NCI-H526 (cell line): ENCODE data around the gene CNKSR3.

Experiments
- DNase-seq, 2 experiments: peaks; one replicate each; lab custom pipeline; 2025; lab: John Stamatoyannopoulos, UW

The CNKSR3 gene

GRCh38 chr6:154479351-154479769 is 31.1 kb downstream of the CNKSR3 start:
- no peak for DNase-seq

- DNase-seq, result no peak
These were observed 31.8 kb downstream of the CNKSR3 start for GRCh38 chr6:154478701-154479060.

- DNase-seq, result peak in 1 of 2 experiments; percentile 51
These were observed 32.3 kb downstream of the CNKSR3 start for GRCh38 chr6:154478021-154478700.

GRCh38 chr6:154476494-154476893 is 34.0 kb downstream of the CNKSR3 start:
- DNase-seq, result no peak

DNA sequence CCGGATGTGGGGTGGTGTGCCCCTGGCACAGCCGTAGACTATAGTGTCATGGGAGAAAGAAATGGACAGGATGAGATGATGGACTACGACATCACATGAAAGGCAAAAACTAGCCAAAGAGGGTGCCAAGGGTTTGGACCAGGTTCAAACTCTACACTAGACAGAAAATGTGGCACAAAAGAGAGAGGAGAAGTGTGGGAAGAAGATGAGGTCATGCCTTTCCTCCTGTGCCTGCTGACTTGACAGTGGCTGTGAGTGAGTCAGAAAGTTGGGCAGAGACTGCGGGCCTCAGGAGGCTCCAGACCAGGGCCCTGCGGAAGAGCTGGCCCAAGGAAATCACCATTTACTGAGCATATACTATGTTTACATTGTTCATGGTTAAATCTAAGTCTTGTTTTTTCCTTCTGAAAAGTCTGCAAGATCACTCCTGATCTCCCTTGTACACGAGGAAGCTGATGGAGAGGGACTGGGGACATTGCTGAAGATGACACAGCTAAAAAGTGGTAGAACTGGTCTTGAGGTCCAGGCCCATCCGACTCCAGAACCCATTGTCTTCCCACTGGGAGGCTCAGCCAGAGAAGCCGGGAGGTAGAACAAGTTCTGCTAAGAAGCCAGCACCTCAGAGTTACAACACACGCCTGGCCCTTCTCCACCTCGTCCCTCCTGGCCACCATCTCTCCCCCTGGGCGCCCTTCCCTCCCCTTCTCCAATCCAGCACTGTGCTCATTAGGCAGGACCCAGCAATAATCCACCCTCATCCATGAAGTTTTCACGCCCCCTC is 35.6 kb downstream of the CNKSR3 start:
- no peak for DNase-seq

DNA sequence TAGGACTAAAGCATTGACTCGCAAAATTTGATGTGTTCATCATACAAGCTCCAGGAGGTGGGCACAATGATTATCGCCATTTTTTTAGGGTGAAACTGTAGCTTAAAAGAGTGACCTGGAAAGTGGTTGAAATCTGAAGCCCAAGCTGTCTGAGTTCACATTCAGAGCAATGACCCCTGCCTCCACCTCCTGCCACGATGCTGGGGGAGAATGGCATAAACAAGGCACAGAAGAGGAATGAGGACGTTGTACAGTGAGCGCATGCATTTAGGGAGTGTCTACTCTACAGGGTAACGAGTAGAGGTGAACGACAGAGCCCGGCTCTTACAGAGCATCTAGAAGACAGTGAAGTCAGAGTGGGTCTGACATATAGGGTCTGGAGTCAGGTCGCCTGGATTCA is 37.2 kb downstream of the CNKSR3 start:
- no peak for DNase-seq

- peak; percentile 78 to 80 for DNase-seq
These were observed 38.7 kb downstream of the CNKSR3 start for GRCh38 chr6:154471609-154472362.

DNA sequence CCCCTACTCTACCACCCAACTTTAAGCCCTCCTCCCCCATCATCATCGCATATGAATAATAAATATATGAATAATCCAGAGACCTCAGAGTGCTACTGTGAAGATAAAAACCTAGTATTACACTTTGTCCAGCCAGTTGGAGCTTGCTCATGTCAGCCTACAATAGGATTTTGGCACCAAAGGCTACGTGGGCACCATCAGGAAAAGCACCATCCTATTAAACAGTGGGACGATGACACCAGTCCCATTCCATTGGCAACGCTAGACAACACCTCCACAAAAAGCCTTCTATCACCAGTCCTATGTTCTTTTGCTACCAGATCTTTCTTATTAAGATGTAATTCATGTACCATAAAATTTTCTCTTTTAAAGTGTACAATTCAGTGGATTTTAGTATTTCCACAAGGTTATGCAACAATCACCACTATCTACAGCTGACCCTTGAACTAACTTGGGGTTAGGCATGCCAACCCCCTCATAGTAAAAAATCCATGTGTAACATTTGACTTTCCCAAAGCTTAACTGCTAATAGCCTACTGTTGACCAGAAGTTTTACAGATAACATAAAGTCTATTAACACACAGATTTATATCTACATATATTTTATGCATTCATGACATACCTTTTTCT is 41.1 kb downstream of the CNKSR3 start:
- DNase-seq, result no peak

GRCh38 chr6:154468760-154469159 is 41.7 kb downstream of the CNKSR3 start:
- DNase-seq, result no peak

GRCh38 chr6:154466971-154467679 is 43.4 kb downstream of the CNKSR3 start:
- DNase-seq, result no peak

DNA sequence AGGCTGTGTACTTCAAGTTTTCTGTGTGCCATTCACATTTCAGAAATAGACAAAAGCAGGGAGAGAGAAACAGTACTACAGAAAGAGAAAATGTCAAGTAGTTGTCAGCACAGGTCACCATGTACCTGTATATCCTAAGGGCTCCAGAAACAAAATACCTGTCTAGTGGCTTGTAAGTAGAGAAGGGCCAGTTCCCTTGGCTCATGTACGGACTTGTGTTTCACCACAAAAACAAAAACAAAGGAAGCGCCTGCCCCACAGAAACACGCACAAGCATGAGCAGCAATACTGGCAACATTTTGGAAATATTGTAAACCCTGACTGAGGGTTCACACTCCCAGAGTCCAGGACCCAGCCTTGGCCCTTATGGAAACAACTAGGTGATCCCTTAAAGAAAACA is 44.3 kb downstream of the CNKSR3 start:
- DNase-seq, result no peak

GRCh38 chr6:154463573-154464419 is 46.7 kb downstream of the CNKSR3 start:
- DNase-seq, result no peak

GRCh38 chr6:154462425-154462824 is 48.1 kb downstream of the CNKSR3 start:
- DNase-seq, result no peak

GRCh38 chr6:154461348-154461747 is 49.1 kb downstream of the CNKSR3 start:
- no peak for DNase-seq

DNA sequence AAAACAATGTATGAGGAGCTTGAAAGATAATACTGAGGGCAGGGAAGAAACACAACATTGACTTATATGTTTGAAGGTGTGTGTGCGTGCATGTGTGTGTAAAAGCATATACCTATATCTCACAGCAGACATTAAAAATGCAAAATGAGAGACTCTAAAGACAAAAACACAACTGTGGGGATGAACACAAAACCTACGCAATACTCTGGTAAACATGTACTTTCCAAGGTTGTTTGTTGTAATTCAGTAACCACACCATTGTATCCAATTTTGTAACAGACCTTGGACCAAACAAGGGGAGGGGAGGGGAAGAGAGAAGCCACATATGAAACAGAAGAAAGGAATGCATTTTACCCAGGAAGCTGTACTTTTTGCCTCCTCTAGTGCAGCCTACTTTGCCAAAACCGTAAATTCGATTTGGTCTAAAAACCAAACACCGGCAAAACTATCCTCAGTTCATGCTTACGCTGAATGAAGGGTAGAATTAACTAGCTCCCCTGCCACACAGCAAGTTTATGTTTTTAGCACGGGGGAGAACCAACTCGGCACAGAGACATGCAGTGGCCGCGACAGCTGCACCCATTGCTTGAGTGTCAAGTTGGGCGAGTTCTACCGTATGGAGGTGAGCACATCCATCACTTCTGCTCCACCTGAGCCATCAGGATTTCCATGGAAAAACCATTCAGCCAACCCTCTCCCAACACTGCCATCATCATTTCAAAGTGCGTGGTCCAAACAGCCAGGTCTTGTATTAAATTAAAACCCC is 50.0 kb downstream of the CNKSR3 start:
- no peak for DNase-seq

DNA sequence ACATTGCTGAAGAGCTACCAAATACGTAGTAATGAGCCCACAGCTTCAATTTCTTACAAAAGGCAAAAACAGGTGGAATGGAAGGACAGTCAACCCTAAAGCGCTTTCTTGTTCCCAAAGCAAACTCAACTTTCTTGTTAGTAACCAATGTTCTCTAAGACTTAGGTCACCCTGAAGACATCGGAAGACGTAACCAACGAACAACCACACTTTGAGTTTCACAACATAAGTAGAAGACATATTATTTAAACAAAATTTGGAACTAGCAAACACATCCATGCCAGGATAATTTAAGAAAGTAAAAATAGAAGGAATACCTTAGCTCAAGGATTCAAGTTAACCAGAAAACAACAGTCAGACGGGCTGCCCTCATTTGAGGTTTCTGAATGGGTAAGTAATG is 51.0 kb downstream of the CNKSR3 start:
- no peak for DNase-seq

- DNase-seq, result no peak
These were observed 51.7 kb downstream of the CNKSR3 start for GRCh38 chr6:154458565-154459470.

DNA sequence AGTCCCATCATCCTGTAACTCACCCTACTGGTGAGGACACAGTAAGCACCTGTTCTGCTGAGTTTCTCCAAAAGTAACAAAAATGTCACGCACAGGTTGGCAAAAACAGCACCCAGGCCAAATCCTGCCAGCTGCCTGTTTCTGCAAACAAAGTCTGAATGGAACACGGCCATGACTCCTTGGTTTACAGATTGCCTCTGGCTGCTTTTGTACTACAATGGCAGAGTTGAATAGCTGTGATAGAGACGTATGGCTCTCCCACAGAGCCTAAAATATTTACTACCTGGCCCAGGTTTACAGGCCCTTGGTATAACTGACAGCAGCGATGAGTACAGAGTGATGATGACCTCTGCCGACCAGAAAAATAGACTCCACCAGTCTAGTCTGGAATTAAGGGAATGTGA is 52.6 kb downstream of the CNKSR3 start:
- peak in 1 of 2 experiments; percentile 28 for DNase-seq
